ENCODE measurements around the gene NR5A2. TPM values are rescaled to one million over a fixed set of nuclear protein-coding genes. Genes with fewer than 3 reads are reported as not detected.

The NR5A2 gene
- total and polyA plus RNA-seq, 4 donors = 1.7 to 3.4 (median 2.3) TPM

- no peaks in the 10 kb centered on the region for H3K4me1 ChIP-seq (ENCODE audit: control insufficient read depth, insufficient read depth, low read length)
- WGBS (ENCODE audit: insufficient coverage) = 86% methylated on average over 1 of the region's 5 CpGs
- no peaks in the 10 kb centered on the region for H3K27me3 ChIP-seq (ENCODE audit: control insufficient read depth, insufficient read depth, low read length)
- H3K27ac ChIP-seq (ENCODE audit: low read depth, low read length) = no peak overlapping the region
- DNase-seq (ENCODE audit: low read depth in 4 of 6, low spot score in 6 of 6) = no peak
- H3K36me3 ChIP-seq (ENCODE audit: control insufficient read depth, insufficient read depth, low read length) = no peaks in the 10 kb centered on the region
- H3K4me3 ChIP-seq (ENCODE audit: low read depth, low read length) = no peak overlapping the region
- no peaks in the 10 kb centered on the region for H3K9me3 ChIP-seq (ENCODE audit: control insufficient read depth, insufficient read depth, low read length)
Observed at GRCh38 chr1:200165493-200166220, 138.1 kb downstream of the NR5A2 start.

- H3K4me3 ChIP-seq (ENCODE audit: low read depth, low read length) = no peak overlapping the region
- H3K27me3 ChIP-seq (ENCODE audit: control insufficient read depth, insufficient read depth, low read length) = no peaks in the 10 kb centered on the region
- no peak overlapping the region for H3K27ac ChIP-seq (ENCODE audit: low read depth, low read length)
- WGBS (ENCODE audit: insufficient coverage) = 94% methylated on average over 2 of the region's 4 CpGs
- DNase-seq (ENCODE audit: low read depth in 4 of 6, low spot score in 6 of 6) = no peak
- H3K9me3 ChIP-seq (ENCODE audit: control insufficient read depth, insufficient read depth, low read length) = no peaks in the 10 kb centered on the region
- H3K4me1 ChIP-seq (ENCODE audit: control insufficient read depth, insufficient read depth, low read length) = no peaks in the 10 kb centered on the region
- no peaks in the 10 kb centered on the region for H3K36me3 ChIP-seq (ENCODE audit: control insufficient read depth, insufficient read depth, low read length)
Observed at GRCh38 chr1:200166411-200166810, 138.9 kb downstream of the NR5A2 start.

- Histone ChIP-seq H3K27ac (ENCODE audit: low read depth, low read length) (no peak overlapping the region), H3K4me3 (ENCODE audit: low read depth, low read length) (no peak overlapping the region), H3K27me3 (ENCODE audit: control insufficient read depth, insufficient read depth, low read length) (no peaks in the 10 kb centered on the region), H3K9me3 (ENCODE audit: control insufficient read depth, insufficient read depth, low read length) (no peaks in the 10 kb centered on the region), H3K4me1 (ENCODE audit: control insufficient read depth, insufficient read depth, low read length) (no peaks in the 10 kb centered on the region), H3K36me3 (ENCODE audit: control insufficient read depth, insufficient read depth, low read length) (no peaks in the 10 kb centered on the region)
- no peak for DNase-seq (ENCODE audit: low read depth in 4 of 6, low spot score in 6 of 6)
- WGBS (ENCODE audit: insufficient coverage) = 50% methylated on average over 1 of the region's 7 CpGs
Observed at GRCh38 chr1:200168926-200169325, 141.4 kb downstream of the NR5A2 start.

GRCh38 chr1:200172311-200172710 lies 144.8 kb downstream of the NR5A2 start:
- Histone ChIP-seq H3K27ac (ENCODE audit: low read depth, low read length) (no peak overlapping the region), H3K4me3 (ENCODE audit: low read depth, low read length) (no peak overlapping the region), H3K36me3 (ENCODE audit: control insufficient read depth, insufficient read depth, low read length) (no peaks in the 10 kb centered on the region), H3K27me3 (ENCODE audit: control insufficient read depth, insufficient read depth, low read length) (no peaks in the 10 kb centered on the region), H3K9me3 (ENCODE audit: control insufficient read depth, insufficient read depth, low read length) (no peaks in the 10 kb centered on the region), H3K4me1 (ENCODE audit: control insufficient read depth, insufficient read depth, low read length) (no peaks in the 10 kb centered on the region)
- 100% methylated on average over 1 of the region's 4 CpGs for WGBS (ENCODE audit: insufficient coverage)
- DNase-seq (ENCODE audit: low read depth in 4 of 6, low spot score in 6 of 6) = no peak

- Histone ChIP-seq H3K4me3 (ENCODE audit: low read depth, low read length) (no peak overlapping the region), H3K27me3 (ENCODE audit: control insufficient read depth, insufficient read depth, low read length) (no peaks in the 10 kb centered on the region), H3K4me1 (ENCODE audit: control insufficient read depth, insufficient read depth, low read length) (no peaks in the 10 kb centered on the region), H3K36me3 (ENCODE audit: control insufficient read depth, insufficient read depth, low read length) (no peaks in the 10 kb centered on the region), H3K27ac (ENCODE audit: low read depth, low read length) (no peak overlapping the region), H3K9me3 (ENCODE audit: control insufficient read depth, insufficient read depth, low read length) (no peaks in the 10 kb centered on the region)
- WGBS (ENCODE audit: insufficient coverage) = no CpG with 5 or more reads among the region's 2 CpGs
- DNase-seq (ENCODE audit: low read depth in 4 of 6, low spot score in 6 of 6) = peak in 2 of 6 donors; percentile 33 to 64
Observed at GRCh38 chr1:200173097-200173618, 145.6 kb downstream of the NR5A2 start.

GRCh38 chr1:200174525-200175295 lies 147.2 kb downstream of the NR5A2 start:
- no peak overlapping the region for H3K27ac ChIP-seq (ENCODE audit: low read depth, low read length)
- H3K4me3 ChIP-seq (ENCODE audit: low read depth, low read length) = no peak overlapping the region
- H3K4me1 ChIP-seq (ENCODE audit: control insufficient read depth, insufficient read depth, low read length) = no peaks in the 10 kb centered on the region
- 100% methylated on average over 2 of the region's 5 CpGs for WGBS (ENCODE audit: insufficient coverage)
- peak in 1 of 6 donors; percentile 37 for DNase-seq (ENCODE audit: low read depth in 4 of 6, low spot score in 6 of 6)
- no peaks in the 10 kb centered on the region for H3K9me3 ChIP-seq (ENCODE audit: control insufficient read depth, insufficient read depth, low read length)
- H3K36me3 ChIP-seq (ENCODE audit: control insufficient read depth, insufficient read depth, low read length) = no peaks in the 10 kb centered on the region
- no peaks in the 10 kb centered on the region for H3K27me3 ChIP-seq (ENCODE audit: control insufficient read depth, insufficient read depth, low read length)

- DNase-seq (ENCODE audit: low read depth in 4 of 6, low spot score in 6 of 6) = no peak
- H3K9me3 ChIP-seq (ENCODE audit: control insufficient read depth, insufficient read depth, low read length) = no peaks in the 10 kb centered on the region
- H3K36me3 ChIP-seq (ENCODE audit: control insufficient read depth, insufficient read depth, low read length) = no peaks in the 10 kb centered on the region
- H3K27me3 ChIP-seq (ENCODE audit: control insufficient read depth, insufficient read depth, low read length) = no peaks in the 10 kb centered on the region
- WGBS (ENCODE audit: insufficient coverage) = 50% methylated on average over 4 of the region's 7 CpGs
- no peaks in the 10 kb centered on the region for H3K4me1 ChIP-seq (ENCODE audit: control insufficient read depth, insufficient read depth, low read length)
- no peak overlapping the region for H3K4me3 ChIP-seq (ENCODE audit: low read depth, low read length)
- H3K27ac ChIP-seq (ENCODE audit: low read depth, low read length) = no peak overlapping the region
Observed at GRCh38 chr1:200176181-200176580, 148.7 kb downstream of the NR5A2 start.

- 78% methylated on average over 4 of the region's 8 CpGs for WGBS (ENCODE audit: insufficient coverage)
- DNase-seq (ENCODE audit: low read depth in 4 of 6, low spot score in 6 of 6) = no peak
- Histone ChIP-seq H3K27me3 (ENCODE audit: control insufficient read depth, insufficient read depth, low read length) (no peaks in the 10 kb centered on the region), H3K27ac (ENCODE audit: low read depth, low read length) (no peak overlapping the region), H3K4me1 (ENCODE audit: control insufficient read depth, insufficient read depth, low read length) (no peaks in the 10 kb centered on the region), H3K9me3 (ENCODE audit: control insufficient read depth, insufficient read depth, low read length) (no peaks in the 10 kb centered on the region), H3K36me3 (ENCODE audit: control insufficient read depth, insufficient read depth, low read length) (no peaks in the 10 kb centered on the region), H3K4me3 (ENCODE audit: low read depth, low read length) (no peak overlapping the region)
Observed at GRCh38 chr1:200176798-200177197, 149.3 kb downstream of the NR5A2 start.

- no CpG with 5 or more reads among the region's 2 CpGs for WGBS (ENCODE audit: insufficient coverage)
- no peak for DNase-seq (ENCODE audit: low read depth in 4 of 6, low spot score in 6 of 6)
- H3K27ac ChIP-seq (ENCODE audit: low read depth, low read length) = no peak overlapping the region
- H3K9me3 ChIP-seq (ENCODE audit: control insufficient read depth, insufficient read depth, low read length) = no peaks in the 10 kb centered on the region
- H3K4me1 ChIP-seq (ENCODE audit: control insufficient read depth, insufficient read depth, low read length) = no peaks in the 10 kb centered on the region
- no peak overlapping the region for H3K4me3 ChIP-seq (ENCODE audit: low read depth, low read length)
- H3K27me3 ChIP-seq (ENCODE audit: control insufficient read depth, insufficient read depth, low read length) = no peaks in the 10 kb centered on the region
- no peaks in the 10 kb centered on the region for H3K36me3 ChIP-seq (ENCODE audit: control insufficient read depth, insufficient read depth, low read length)
Observed at GRCh38 chr1:200178340-200178739, 150.8 kb downstream of the NR5A2 start.
